ENCODE results near the gene IL34.

GRCh38 chr16:70686376-70687101 is 40.2 kb downstream of the IL34 start:
- TF ChIP-seq CTCF (conservative IDR thresholded peaks at IDR 0.05) (no peak), ZFX (IDR thresholded peaks at IDR 0.05) (no peak)
